ENCODE results near the gene ADGRV1.

Gene ADGRV1

DNA sequence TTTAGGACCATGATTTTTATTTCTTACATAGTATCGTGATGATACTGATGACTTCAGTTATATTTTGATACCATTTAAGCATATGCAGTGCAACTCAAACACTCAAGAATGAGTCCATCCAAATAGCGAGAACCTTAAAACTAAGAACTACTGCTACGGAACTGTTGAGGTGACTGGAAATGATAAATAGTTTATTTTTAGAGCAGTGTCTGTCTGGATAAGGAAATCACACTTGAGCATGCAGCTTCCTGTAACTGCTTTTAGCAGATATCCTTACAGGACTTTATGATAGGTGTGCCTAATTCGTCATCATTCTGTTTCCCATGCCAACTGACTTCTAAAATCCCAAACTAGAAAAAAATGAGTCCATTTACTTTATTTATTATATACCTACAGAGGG lies 85.5 kb downstream of the ADGRV1 start:
- Histone ChIP-seq H3K4me2 (ENCODE audit: low read length) (no peak overlapping the region), H4K12ac (ENCODE audit: low read depth, low read length) (no peak overlapping the region), H2BK5ac (ENCODE audit: low read depth, low read length, poor library complexity) (no peak overlapping the region), H3K4me3 (ENCODE audit: low read depth, low read length) (no peak overlapping the region), H4K91ac (ENCODE audit: low read depth, low read length) (no peak overlapping the region), H3K23ac (ENCODE audit: low read length) (no peak overlapping the region), H3K9me3 (ENCODE audit: insufficient read depth, low read depth, low read length) (no peaks in the 10 kb centered on the region), H3K27ac (ENCODE audit: low read depth, low read length) (no peak overlapping the region), H3K4me1 (ENCODE audit: control insufficient read depth in 1 of 2, insufficient read depth in 2 of 2, low read length in 2 of 2) (peaks cover 0 to 2% of the 10 kb centered on the region in 2 experiments), H3K9ac (ENCODE audit: low read length) (no peak overlapping the region), H2AK5ac (ENCODE audit: low read length) (no peak overlapping the region), H3K4ac (ENCODE audit: low read depth, low read length) (no peak overlapping the region), H3K18ac (ENCODE audit: low read length) (no peak overlapping the region), H3K36me3 (ENCODE audit: control insufficient read depth in 1 of 2, insufficient read depth in 2 of 2, low read length in 2 of 2) (no peaks in the 10 kb centered on the region), H3K14ac (ENCODE audit: low read length) (no peak overlapping the region), H2BK12ac (ENCODE audit: low read length) (no peak overlapping the region), H2AFZ (ENCODE audit: insufficient read depth, low read length, poor library complexity) (no peak overlapping the region), H3K79me1 (ENCODE audit: low read length) (no peaks in the 10 kb centered on the region), H2BK120ac (ENCODE audit: insufficient read depth, low read length, poor library complexity) (no peak overlapping the region), H3K79me2 (ENCODE audit: control insufficient read depth, insufficient read depth, low read length, poor library complexity) (no peaks in the 10 kb centered on the region), H4K8ac (ENCODE audit: low read depth, low read length) (no peak overlapping the region), H3K27me3 (ENCODE audit: insufficient read depth, low read length) (no peaks in the 10 kb centered on the region)
- DNase-seq: no peak
- no CpG with 5 or more reads among the region's 4 CpGs for WGBS (ENCODE audit: extremely low coverage, insufficient coverage, insufficient read length)

DNA sequence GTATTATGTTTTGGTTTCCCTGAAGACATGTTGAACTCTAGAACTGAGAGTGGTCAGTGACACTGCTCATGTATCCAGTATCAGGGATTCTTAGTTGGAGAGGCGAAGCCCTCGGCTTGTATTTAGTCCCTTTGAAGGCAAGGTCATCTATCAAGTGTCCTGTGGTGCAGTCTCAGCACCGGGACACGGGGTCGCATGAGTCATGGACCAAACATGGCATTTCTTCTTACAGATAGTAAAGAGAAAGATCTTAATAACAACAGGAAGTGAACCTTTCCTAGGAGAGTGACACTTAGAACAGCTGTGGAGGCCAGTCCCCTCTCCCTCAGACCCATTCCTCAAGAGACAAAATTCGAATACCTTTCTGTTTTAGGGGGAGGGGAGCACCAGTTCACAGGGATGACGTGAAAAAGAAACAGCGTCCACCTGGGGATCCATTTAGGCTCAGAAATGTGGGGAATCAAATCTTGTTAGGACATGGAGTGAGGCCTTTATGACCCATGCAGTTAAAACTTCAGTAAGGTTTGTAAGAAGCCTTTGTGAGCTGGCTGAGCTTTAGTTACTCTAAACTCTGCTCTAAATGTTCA lies 86.5 kb downstream of the ADGRV1 start:
- H2AFZ ChIP-seq (ENCODE audit: insufficient read depth, low read length, poor library complexity): no peak overlapping the region
- no peak overlapping the region for H3K4ac ChIP-seq (ENCODE audit: low read depth, low read length)
- H3K9me3 ChIP-seq (ENCODE audit: insufficient read depth, low read depth, low read length): no peaks in the 10 kb centered on the region
- no peak overlapping the region for H2BK120ac ChIP-seq (ENCODE audit: insufficient read depth, low read length, poor library complexity)
- no peaks in the 10 kb centered on the region for H3K79me1 ChIP-seq (ENCODE audit: low read length)
- H4K12ac ChIP-seq (ENCODE audit: low read depth, low read length): no peak overlapping the region
- H4K91ac ChIP-seq (ENCODE audit: low read depth, low read length): no peak overlapping the region
- H3K9ac ChIP-seq (ENCODE audit: low read length): no peak overlapping the region
- H3K18ac ChIP-seq (ENCODE audit: low read length): no peak overlapping the region
- peak overlapping the region; percentile 49 for H2BK5ac ChIP-seq (ENCODE audit: low read depth, low read length, poor library complexity)
- no peaks in the 10 kb centered on the region for H3K36me3 ChIP-seq (ENCODE audit: control insufficient read depth in 1 of 2, insufficient read depth in 2 of 2, low read length in 2 of 2)
- peaks cover 0 to 2% of the 10 kb centered on the region in 2 experiments for H3K4me1 ChIP-seq (ENCODE audit: control insufficient read depth in 1 of 2, insufficient read depth in 2 of 2, low read length in 2 of 2)
- H4K8ac ChIP-seq (ENCODE audit: low read depth, low read length): peak overlapping the region; percentile 52
- no peak overlapping the region for H3K23ac ChIP-seq (ENCODE audit: low read length)
- no peak overlapping the region for H3K27ac ChIP-seq (ENCODE audit: low read depth, low read length)
- no peak overlapping the region for H3K4me2 ChIP-seq (ENCODE audit: low read length)
- H2AK5ac ChIP-seq (ENCODE audit: low read length): no peak overlapping the region
- H3K27me3 ChIP-seq (ENCODE audit: insufficient read depth, low read length): no peaks in the 10 kb centered on the region
- H3K4me3 ChIP-seq (ENCODE audit: low read depth, low read length): no peak overlapping the region
- no peak overlapping the region for H2BK12ac ChIP-seq (ENCODE audit: low read length)
- DNase-seq: no peak
- no CpG with 5 or more reads among the region's 8 CpGs for WGBS (ENCODE audit: extremely low coverage, insufficient coverage, insufficient read length)
- H3K79me2 ChIP-seq (ENCODE audit: control insufficient read depth, insufficient read depth, low read length, poor library complexity): no peaks in the 10 kb centered on the region
- H3K14ac ChIP-seq (ENCODE audit: low read length): no peak overlapping the region

DNA sequence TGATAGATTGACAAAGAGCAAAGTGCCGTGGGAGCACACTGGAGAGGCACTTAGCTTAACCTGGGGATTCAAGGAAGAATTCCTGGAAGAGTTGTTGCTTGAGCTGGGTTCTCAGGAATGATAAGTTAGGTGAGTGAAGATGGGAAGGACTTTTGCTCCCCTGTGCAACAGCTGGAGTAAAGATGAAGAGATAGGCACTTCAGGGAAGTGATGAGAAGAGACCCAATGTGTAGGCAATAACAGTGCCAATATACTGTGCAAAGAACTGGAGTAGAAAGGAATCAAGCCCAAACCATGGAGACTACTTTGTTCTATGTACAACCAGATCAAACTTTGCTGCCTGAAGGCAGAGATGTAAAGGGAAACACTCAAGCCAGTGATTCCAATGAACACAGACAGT lies 92.2 kb downstream of the ADGRV1 start:
- no CpG with 5 or more reads among the region's 1 CpG for WGBS (ENCODE audit: extremely low coverage, insufficient coverage, insufficient read length)
- no peak overlapping the region for H2BK12ac ChIP-seq (ENCODE audit: low read length)
- H3K18ac ChIP-seq (ENCODE audit: low read length): no peak overlapping the region
- no peak overlapping the region for H3K27ac ChIP-seq (ENCODE audit: low read depth, low read length)
- no peak overlapping the region for H2AK5ac ChIP-seq (ENCODE audit: low read length)
- H2BK120ac ChIP-seq (ENCODE audit: insufficient read depth, low read length, poor library complexity): no peak overlapping the region
- H2AFZ ChIP-seq (ENCODE audit: insufficient read depth, low read length, poor library complexity): no peak overlapping the region
- no peak overlapping the region for H4K91ac ChIP-seq (ENCODE audit: low read depth, low read length)
- H3K9me3 ChIP-seq (ENCODE audit: insufficient read depth, low read depth, low read length): no peaks in the 10 kb centered on the region
- no peaks in the 10 kb centered on the region for H3K79me1 ChIP-seq (ENCODE audit: low read length)
- H3K4me1 ChIP-seq (ENCODE audit: control insufficient read depth in 1 of 2, insufficient read depth in 2 of 2, low read length in 2 of 2): no peaks in the 10 kb centered on the region
- H3K14ac ChIP-seq (ENCODE audit: low read length): no peak overlapping the region
- no peak overlapping the region for H2BK5ac ChIP-seq (ENCODE audit: low read depth, low read length, poor library complexity)
- no peak overlapping the region for H4K8ac ChIP-seq (ENCODE audit: low read depth, low read length)
- DNase-seq: no peak
- no peaks in the 10 kb centered on the region for H3K79me2 ChIP-seq (ENCODE audit: control insufficient read depth, insufficient read depth, low read length, poor library complexity)
- H3K4me3 ChIP-seq (ENCODE audit: low read depth, low read length): no peak overlapping the region
- H3K23ac ChIP-seq (ENCODE audit: low read length): no peak overlapping the region
- no peaks in the 10 kb centered on the region for H3K27me3 ChIP-seq (ENCODE audit: insufficient read depth, low read length)
- no peaks in the 10 kb centered on the region for H3K36me3 ChIP-seq (ENCODE audit: control insufficient read depth in 1 of 2, insufficient read depth in 2 of 2, low read length in 2 of 2)
- no peak overlapping the region for H4K12ac ChIP-seq (ENCODE audit: low read depth, low read length)
- no peak overlapping the region for H3K4me2 ChIP-seq (ENCODE audit: low read length)
- H3K9ac ChIP-seq (ENCODE audit: low read length): no peak overlapping the region
- H3K4ac ChIP-seq (ENCODE audit: low read depth, low read length): no peak overlapping the region

DNA sequence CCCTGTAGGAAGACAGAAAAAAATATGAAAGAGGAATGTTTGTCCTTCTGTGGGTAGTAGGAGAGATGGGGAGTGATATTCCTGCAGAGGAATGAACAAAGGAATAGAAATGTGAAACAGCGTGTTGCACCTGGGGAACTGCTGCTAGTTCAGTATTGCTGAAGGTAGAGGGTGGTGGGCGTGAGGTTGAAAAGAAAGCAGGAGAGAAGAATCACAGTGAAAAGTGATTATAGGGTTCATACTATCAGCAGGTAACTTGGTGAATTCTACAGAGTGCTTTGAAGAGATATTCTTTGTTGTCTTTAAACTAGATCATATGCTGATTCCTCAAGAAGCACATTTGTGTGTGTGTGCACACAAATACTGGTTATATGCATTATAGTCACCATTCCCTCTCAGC lies 95.6 kb downstream of the ADGRV1 start:
- Histone ChIP-seq H3K79me1 (ENCODE audit: low read length) (no peaks in the 10 kb centered on the region), H3K27me3 (ENCODE audit: insufficient read depth, low read length) (no peaks in the 10 kb centered on the region), H3K23ac (ENCODE audit: low read length) (no peak overlapping the region), H3K4ac (ENCODE audit: low read depth, low read length) (no peak overlapping the region), H4K91ac (ENCODE audit: low read depth, low read length) (no peak overlapping the region), H2AFZ (ENCODE audit: insufficient read depth, low read length, poor library complexity) (no peak overlapping the region), H2BK120ac (ENCODE audit: insufficient read depth, low read length, poor library complexity) (no peak overlapping the region), H3K9me3 (ENCODE audit: insufficient read depth, low read depth, low read length) (no peaks in the 10 kb centered on the region), H2BK12ac (ENCODE audit: low read length) (no peak overlapping the region), H3K79me2 (ENCODE audit: control insufficient read depth, insufficient read depth, low read length, poor library complexity) (no peaks in the 10 kb centered on the region), H3K9ac (ENCODE audit: low read length) (no peak overlapping the region), H3K4me1 (ENCODE audit: control insufficient read depth in 1 of 2, insufficient read depth in 2 of 2, low read length in 2 of 2) (no peaks in the 10 kb centered on the region), H2AK5ac (ENCODE audit: low read length) (no peak overlapping the region), H3K18ac (ENCODE audit: low read length) (no peak overlapping the region), H4K8ac (ENCODE audit: low read depth, low read length) (no peak overlapping the region), H3K36me3 (ENCODE audit: control insufficient read depth in 1 of 2, insufficient read depth in 2 of 2, low read length in 2 of 2) (no peaks in the 10 kb centered on the region), H4K12ac (ENCODE audit: low read depth, low read length) (no peak overlapping the region), H3K27ac (ENCODE audit: low read depth, low read length) (no peak overlapping the region), H3K14ac (ENCODE audit: low read length) (no peak overlapping the region), H2BK5ac (ENCODE audit: low read depth, low read length, poor library complexity) (no peak overlapping the region), H3K4me3 (ENCODE audit: low read depth, low read length) (no peak overlapping the region), H3K4me2 (ENCODE audit: low read length) (no peak overlapping the region)
- no peak for DNase-seq
- WGBS (ENCODE audit: extremely low coverage, insufficient coverage, insufficient read length): no CpG with 5 or more reads among the region's 2 CpGs

Measured in trophoblast cell (in vitro differentiated cells and primary cell).